Measurements from ENCODE around the gene PLEKHM1.
A peak's percentile ranks its signal among the peaks of the same experiment; 100 is the strongest.
"Not testable (repeated sequence)": the region's sequence is repeated elsewhere in the genome, so short reads cannot be mapped to it uniquely, and the experiment has no call there.

PLEKHM1 gene

DNA sequence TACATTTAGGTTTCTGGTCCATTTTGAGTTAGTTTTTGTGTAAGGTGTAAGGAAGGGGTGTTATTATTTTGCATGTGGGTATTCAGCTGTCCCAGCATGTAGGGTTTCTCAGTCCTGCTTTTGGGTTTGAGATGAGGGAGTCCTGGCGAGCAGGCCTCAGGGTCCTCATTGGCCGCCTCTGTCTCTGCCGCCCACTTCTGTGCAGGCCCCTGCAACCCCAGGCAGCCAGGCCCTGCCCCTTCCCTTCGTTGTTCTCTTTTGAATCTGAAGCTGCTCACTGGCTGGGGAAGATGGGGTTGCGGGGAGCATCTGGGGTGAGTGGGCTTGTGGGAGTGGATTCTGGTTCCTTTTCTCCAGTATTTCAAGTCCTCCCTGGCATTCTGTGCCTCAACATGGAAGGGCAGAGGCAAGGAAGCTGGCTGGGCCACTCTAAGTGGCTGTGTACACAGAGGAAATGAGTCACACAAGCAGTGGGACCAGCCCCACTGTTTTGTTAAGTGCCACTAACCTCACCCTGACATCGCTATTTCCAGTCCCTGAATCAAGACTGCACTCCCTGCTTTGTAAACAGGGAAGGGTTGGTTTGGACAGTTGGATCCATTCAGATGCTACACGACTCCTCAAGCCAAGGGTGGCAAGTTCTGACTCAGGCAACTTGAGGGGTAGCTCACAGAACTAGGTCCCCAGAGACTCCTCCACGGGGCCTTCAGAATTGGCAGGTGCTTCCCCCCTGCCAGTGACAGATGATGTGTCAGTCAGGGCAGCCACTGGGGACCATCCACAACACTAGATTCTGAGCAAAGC is 28.8 kb downstream of the PLEKHM1 start:
- DNase-seq (ENCODE audit: low spot score), result not testable (repeated sequence)

DNA sequence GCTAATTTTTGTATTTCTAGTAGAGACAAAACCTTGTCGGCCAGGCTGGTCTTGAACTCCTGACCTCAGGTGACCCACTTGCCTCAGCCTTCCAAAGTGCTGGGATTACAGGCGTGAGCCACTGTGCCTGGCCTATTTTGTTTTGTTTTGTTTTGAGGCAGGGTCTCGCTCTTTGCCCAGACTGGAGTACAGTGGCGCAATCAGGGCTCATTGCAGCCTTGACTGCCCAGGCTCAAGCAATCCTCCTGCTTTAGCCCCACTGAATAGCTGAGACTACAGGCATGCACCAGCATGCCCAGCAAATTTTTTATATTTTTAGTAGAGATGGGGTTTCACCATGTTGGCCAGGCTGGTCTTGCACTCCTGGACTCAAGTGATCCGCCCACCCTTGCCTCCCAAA is 30.1 kb downstream of the PLEKHM1 start:
- not testable (repeated sequence) for DNase-seq (ENCODE audit: low spot score)

DNA sequence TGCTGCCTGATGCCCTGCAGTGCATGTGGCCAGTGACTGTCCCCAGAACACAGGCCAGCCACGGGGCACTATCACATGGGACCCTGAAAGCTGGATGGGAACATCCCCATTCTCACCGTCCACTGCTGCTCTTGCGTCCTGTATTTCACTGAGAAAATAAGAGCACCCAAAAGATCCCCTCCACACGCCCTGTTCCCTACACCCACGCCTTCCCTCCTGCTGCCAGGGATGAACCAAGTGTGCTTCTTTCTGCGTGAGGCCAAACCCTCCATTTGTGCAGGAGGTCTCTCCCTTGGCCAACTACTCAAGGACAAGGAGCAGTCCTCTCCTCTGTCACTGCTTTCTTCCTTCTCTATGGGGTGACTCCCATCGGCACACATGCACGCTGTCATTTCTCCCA is 36.2 kb downstream of the PLEKHM1 start:
- DNase-seq (ENCODE audit: low spot score), result not testable (repeated sequence)

DNA sequence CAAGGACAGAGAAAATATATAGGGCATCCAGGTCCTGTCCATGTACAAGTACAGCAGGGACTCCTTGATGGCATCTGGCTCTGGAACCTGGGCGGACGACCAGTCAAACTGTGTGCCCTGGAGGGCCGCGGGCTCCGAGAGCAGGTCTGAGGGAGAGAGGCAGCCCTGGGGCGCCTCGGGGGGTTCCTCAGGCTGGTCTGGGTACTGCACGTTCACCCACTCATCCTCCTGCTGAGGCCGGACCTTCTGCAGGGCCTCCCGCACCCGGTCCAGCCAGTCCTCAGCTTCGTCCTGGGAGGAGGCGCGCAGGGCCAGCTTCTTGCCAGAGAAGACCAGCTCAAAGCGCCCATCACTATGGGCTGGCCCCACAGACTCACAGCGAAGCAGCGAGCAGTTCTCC is 36.8 kb downstream of the PLEKHM1 start:
- DNase-seq (ENCODE audit: low spot score), result not testable (repeated sequence)

DNA sequence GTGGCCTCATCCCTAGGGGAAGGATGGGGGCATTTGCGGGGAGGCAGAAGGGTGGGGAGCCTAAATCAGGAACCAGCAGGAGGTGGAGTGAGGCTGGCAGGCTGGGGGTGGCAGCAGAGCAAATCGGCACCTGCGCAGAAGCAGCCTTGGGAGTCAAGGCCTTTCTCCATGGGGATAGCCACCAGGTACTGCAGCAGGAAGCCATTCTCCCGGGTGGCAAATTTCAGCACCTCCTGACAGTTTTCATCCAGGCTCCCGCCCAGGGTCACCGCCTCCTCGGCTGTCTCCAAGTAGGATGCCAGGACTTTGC is 37.3 kb downstream of the PLEKHM1 start:
- not testable (repeated sequence) for DNase-seq (ENCODE audit: low spot score)

DNA sequence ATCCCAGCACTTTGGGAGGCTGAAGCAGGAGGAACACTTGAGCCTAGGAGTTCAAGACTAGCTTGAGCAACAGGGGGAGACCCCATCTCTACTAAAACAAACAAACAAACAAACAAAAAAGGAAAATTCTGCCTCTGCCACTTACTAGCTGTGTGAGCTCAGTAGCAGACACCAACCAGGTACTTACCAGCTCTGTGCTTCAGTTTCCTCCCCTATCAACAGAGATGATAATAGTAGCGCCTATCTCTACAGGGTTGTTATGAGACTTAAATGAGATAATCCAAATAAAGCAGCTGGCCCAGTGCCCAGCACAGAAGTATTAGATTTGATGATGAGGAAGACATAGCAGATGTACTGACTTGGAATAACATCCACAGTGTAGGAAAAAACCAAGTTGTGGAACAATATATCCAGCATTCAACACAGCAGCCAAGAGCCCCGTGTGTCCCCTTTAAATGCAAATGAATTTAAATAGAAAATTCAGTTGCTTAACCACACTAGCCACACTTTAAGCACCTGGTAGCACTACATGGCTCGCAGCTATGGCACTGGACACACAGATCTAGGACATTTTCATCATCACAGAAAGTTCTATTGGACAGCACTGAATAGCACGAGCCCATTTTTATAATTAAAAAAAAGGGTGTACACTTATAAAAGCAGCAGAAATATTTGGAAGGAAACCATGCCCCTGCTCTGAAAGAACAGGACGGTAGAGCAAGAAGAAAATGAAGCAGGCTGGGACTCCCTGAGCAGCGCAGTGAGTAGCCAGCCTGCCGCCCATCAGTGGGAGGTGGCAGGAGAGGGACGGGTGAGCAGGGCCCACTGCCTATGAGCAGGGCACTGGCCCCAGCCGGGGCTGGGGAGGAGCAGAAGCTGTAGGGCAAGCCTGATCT is 37.9 kb downstream of the PLEKHM1 start:
- DNase-seq (ENCODE audit: low spot score), result not testable (repeated sequence)

DNA sequence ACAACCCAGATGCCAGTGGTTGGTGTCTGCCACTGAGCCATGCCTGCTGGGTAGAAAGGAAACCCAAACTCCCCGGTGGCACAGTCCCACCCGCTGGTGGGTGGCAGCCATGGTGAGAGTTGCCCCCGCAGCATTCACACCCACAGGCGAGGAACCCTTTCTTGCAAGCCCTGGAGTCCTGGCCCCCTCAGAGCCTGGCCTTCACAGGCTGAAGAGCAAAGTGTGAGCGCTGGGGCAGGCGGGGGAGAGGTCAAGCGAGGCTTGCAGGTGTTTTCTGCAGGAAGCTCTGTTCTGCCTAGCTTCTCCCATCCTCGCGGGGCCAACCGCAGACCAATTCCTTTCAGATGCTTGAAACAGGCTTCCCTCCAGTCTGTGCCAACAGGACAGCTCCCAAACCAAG is 38.9 kb downstream of the PLEKHM1 start:
- not testable (repeated sequence) for DNase-seq (ENCODE audit: low spot score)

DNA sequence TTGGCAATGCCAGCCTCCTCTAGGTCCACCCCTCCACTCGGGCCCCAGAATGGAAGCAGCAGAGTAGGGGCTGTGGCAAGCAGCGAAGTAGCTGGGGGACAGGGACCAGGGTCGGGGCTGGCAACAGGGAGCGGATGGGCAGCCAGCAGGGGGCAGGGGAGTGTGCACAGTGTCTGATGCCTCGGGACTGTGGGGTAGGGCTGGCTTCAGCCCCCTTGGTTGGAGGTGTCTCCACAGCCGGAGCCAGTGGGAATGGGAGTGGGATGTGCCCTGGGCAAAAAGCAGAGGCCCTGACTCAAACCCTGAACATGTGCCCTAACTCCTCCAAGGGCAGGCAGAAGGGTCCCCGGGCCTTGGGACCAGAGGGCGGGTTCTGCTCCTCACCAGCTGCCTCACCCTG is 39.4 kb downstream of the PLEKHM1 start:
- no peak for DNase-seq (ENCODE audit: low spot score)

DNA sequence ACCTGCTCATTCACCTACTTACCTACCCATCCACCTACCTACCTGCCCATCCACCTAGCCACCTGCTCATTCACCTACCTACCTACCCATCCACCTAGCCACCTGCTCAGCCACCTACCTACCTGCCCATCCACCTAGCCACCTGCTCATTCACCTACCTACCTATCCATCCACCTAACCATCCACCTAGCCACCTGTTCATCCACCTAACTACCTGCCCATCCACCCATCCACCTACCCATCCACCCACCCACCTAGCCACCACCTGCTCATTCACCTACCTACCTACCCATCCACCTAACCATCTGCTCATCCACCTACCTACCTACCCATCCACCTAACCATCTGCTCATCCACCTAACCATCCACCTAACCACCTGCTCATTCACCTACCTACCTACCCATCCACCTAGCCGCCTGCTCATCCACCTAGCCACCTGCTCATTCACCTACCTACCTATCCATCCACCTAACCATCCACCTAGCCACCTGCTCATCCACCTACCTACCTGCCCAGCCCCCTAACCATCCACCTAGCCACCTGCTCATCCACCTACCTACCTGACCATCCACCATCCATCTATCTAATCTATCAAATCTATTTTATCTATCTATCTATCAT is 40.7 kb downstream of the PLEKHM1 start:
- not testable (repeated sequence) for DNase-seq (ENCODE audit: low spot score)

DNA sequence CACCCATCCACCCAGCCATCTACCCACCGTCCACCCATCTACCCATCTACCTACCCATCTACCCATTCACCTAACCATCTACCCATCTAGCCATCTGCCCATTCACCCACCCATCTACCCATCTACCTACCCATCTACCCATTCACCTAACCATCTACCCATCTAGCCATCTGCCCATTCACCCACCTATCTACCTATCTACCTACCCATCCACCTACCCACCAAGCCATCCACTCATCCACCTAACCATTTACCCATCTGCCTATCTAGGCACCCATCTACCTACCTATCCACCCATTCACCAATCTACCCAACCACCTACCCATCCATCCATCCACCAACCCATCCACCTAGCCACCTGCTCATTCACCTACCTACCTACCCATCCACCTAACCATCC is 41.3 kb downstream of the PLEKHM1 start:
- DNase-seq (ENCODE audit: low spot score), result not testable (repeated sequence)

DNA sequence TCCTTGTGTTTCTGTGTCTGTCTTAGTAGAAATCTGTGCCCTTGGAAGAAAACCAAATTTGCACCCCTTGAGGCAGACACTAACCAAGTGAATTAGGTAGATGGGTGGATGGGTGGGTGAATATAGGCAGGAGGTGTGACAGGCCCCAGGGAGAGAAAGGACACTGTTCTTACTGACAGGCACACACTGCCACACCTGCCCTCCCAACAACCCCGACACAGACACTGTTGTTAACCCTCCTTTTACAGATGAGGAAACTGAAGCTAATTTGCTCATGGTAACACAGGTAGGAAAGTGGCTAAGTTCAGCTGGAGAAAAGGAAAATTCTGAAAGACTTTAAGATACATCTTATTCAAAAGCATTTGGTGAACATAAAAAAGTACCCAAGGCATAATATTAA is 42.0 kb downstream of the PLEKHM1 start:
- DNase-seq (ENCODE audit: low spot score), result not testable (repeated sequence)

DNA sequence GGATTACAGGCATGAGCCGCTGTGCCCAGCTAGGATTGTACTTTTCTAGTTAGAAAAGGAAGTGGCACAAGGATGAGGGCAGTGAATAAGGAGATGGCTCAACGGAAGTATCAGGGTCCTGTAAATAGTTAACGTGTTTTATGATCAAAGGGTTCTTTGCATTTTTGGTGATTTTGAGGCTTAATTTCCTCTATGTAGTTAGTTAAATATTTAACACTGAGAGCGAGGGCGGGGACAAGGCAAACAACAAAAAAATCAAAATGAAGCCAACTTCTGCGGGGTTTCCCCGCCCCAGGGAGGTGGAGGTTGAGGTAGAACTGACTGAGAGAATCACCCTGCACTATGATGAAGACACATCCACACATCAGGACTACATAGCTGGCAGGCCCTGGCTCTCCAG is 42.5 kb downstream of the PLEKHM1 start:
- not testable (repeated sequence) for DNase-seq (ENCODE audit: low spot score)

DNA sequence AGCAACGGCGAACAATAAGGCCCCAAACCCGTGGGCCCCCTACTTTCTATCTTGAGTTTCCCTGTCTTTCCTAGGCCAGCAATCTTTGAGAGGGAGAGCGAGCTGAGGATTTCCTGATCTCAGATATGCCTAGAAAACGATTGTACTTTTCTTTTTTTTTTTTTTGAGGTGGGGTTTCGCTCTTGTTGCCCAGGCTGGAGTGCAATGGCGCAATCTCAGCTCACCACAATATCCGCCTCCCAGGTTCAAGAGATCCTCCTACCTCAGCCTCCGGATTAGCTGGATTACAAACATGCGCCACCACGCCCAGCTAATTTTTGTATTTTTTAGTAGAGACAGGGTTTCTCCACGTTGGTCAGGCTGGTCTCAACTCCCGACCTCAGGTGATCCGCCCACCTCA is 42.9 kb downstream of the PLEKHM1 start:
- DNase-seq (ENCODE audit: low spot score), result not testable (repeated sequence)

DNA sequence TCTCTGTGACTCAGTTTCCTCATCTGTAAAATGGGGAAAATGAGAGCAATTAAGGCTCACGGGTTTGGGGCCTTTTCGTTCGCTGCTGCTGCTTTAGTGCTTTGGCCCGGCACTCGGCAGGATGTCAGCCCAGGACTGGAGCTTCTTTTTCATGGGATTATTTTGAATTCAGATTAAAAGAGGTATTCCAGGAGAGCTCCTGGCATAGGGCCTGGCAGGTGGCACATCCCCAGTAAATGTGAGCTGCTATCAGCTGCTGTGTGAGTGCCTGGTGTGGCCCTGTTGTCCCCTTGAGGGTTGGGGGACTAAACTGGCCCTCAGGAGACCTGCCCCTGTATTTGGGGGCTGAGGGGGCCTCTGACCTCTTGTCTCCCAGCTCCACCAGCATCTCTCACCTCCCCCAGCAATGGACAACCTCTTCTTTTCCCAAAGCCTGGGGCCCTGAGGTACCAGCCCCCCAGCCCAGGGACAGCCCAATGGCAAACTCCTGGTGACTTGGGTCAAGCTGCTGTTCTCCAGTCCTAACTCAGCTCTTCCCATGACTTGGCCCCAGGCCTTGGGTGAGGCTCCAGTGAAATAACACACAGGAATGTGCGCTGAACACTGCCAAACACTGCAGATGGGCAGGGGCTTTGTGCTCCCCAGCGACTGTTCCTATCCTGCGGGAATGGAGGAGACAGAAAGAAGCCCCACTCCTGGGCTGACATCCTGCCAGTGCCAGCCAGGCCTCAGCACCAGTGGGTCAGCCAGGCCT is 43.5 kb downstream of the PLEKHM1 start:
- DNase-seq (ENCODE audit: low spot score), result not testable (repeated sequence)

DNA sequence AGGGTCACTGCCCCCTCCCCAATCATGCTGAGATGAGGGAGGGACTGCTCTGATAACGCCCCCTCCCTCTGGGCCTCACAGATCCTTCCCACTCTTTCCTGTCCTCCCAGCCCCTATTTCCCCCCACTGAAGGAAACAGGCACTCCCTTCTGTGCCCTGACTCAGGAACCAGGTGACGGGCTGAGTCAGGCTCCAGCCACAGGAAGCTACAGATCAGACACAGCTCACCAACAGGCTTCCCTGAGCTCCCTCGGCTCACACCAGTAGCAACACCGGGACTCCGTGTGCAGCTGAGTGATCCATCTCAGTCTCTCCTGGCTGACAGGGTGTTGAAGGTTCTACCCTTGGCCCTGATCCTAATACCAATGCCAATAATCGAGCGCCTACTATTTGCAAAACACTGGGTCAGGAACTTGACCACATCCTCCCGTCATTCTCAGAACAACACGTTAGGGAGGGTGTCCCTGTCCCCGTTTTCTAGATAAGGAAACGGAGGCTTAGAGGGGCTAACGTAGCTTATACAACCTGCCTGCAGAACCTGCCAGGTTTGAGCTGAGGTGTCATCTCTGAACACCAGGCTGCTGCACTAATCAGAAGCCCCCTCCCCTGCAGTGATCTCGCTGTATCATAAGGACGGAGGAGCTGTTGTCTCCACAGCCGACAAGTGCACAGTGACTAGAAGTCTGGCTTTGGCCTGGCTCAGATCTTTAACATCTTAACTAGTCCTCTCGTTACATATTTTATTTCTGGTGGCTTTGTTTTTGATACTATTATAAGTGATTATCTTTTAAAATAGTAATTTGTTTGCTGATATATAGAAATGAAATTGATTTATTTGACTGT is 44.4 kb downstream of the PLEKHM1 start:
- peak; percentile 20 for DNase-seq (ENCODE audit: low spot score)

DNA sequence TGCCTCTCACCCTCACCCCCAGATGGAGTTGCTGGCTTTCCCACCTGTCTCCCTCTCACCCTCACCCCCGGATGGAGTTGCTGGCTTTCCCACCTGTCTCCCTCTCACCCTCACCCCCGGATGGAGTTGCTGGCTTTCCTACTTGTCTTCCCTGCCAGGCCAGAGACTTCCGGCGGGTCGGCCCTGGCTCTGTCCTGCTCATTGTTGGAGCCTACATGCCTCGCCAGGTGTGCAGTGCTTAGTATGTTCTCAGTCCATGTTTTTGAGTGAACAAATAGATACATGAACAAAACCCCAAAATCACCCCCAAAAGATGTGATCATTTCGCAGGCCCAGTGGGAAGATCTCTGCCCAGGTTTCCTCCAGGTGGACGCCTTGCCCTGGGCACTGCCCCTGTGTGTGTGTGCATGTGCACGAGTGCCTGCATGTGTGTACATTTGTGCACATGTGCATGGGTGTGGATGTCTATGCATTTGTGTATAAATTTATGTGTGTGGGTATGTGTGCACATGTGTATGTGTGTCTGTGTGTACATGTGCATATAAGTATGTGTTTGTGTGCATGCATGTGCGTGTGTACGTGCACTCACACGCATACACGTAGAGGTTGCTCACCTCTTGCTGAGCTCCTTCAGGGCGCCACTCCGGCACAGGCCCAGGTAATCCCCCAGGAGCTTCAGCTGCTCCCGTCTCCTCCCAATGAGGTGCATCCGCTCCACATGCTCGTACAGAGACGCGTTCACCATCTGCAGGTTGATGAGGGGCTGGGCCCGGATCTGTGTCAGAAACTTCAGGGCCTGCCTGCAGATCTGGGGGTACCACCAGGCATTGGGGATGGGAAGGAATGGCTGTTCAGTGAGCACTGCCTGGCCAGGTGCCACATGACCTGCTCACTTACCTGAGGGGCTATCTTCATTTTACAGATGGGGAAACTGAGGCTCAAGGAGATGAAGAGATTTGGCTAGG is 45.4 kb downstream of the PLEKHM1 start:
- not testable (repeated sequence) for DNase-seq (ENCODE audit: low spot score)

DNA sequence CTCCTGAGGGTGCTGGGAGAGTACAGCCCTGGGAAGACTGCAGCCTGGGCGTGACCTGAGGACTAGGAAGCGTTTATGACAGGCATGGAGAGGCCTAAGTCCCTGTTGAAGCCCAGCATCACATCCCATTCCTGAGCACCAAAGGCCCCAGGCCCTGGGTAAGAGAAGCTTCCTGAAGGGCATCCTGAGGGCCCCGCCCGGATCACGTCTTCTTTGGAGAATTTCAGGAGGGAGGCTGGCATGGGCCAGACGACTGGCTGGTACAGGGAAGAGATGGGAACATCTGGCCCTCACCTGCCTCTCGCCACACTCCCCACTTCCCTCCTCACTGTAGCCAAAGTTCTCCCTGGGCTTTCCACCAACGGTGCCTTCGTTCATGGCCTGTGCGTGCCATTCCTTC is 46.2 kb downstream of the PLEKHM1 start:
- DNase-seq (ENCODE audit: low spot score), result not testable (repeated sequence)

DNA sequence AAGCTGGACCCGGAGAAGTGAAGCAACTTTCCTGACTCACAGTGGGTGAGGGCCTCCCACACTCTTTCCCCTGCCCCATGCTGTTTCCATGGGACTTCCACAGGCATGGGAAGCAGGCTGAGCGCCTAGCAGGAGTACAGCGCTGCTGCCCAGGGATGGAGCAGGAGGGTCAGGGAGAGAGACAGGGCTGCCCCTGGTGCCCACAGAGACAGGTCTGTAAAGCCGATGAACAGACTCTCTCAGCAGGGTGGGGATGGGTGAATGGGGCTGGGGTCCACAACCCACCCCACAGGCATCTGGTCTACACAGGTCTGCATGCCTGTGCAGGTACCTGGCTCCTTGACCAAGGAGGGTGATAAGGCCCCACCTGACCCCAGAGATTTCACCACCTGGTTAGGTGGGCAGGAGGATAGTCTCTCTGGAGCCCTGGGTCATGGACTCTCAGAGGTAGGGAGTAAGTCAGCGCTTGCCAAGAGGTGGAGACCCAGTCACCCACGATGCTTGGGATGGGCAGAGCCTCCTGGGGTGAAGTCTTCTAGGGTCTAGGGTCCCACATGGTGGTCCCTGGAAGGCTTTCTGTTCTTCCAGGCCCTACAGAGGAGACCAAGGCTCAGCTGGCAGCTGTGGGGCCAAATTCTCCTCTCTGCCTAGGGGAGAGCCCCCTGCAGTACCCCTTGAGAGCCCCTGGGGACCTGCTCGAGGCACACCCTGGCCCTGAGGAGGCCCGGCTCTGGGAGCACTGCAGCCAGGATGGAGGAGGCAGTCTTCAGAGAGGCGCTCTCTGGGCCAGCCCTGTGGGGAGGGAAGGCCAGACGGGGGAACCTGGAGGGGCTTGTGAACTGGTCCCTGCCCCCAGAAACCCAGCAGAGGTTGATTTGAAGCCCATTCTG is 46.9 kb downstream of the PLEKHM1 start:
- DNase-seq (ENCODE audit: low spot score), result not testable (repeated sequence)

Data from CD4-positive, alpha-beta T cell treated with Interleukin-6 at 100 ng/mL for 8 hours (primary cell).